HepG2 (cell line): Measurements from ENCODE around the gene MGLL. TPM values are rescaled to one million over a fixed set of nuclear protein-coding genes. Genes with fewer than 3 reads are reported as not detected.

Source experiments
- DNMT1 ChIP-seq: sonication (generic); formaldehyde crosslinking; IDR thresholded peaks from 2 replicates; pipeline ENCODE4 v1.5.1; 2020; ENCODE audit warnings: mild to moderate bottlenecking, missing genetic modification reagents
- MTA1 ChIP-seq: sonication (generic); formaldehyde crosslinking; IDR thresholded peaks from 2 replicates; pipeline ENCODE4 v1.4.0; 2020; ENCODE audit warnings: missing genetic modification reagents, mild to moderate bottlenecking, borderline replicate concordance
- SOX6 ChIP-seq, 2 experiments: fragments of 450-650 bp in 1 of 2; sonication (generic) in 1 of 2; formaldehyde crosslinking in 1 of 2; IDR thresholded peaks; 2 replicates each; pipeline versions ENCODE4 v1.4.0 to v1.6.1; 2017 to 2020; ENCODE audit warnings: antibody characterized with exemption in 1 of 2, mild to moderate bottlenecking in 1 of 2, missing genetic modification reagents in 1 of 2
- TGIF2 ChIP-seq: IDR thresholded peaks from 2 replicates; pipeline ENCODE4 v1.6.1; 2016; ENCODE audit warnings: control low read depth, missing compliant biosample characterization
- ZFP36L2 ChIP-seq: sonication (generic); formaldehyde crosslinking; IDR thresholded peaks from 2 replicates; pipeline ENCODE4 v1.4.0; 2020; ENCODE audit warnings: missing genetic modification reagents
- ZHX2 ChIP-seq, 2 experiments: sonication (generic) in 1 of 2; formaldehyde crosslinking in 1 of 2; IDR thresholded peaks; 2 replicates each; pipeline versions ENCODE4 v1.6.1 to v1.9.0; 2014 to 2022; ENCODE audit warnings: antibody characterized with exemption in 1 of 2, borderline replicate concordance in 1 of 2, inconsistent platforms in 1 of 2, low read depth in 1 of 2, missing genetic modification reagents in 1 of 2
- ZNF556 ChIP-seq: sonication (generic); formaldehyde crosslinking; IDR thresholded peaks from 2 replicates; pipeline ENCODE4 v1.4.0; 2020; ENCODE audit warnings: mild to moderate bottlenecking, missing genetic modification reagents, borderline replicate concordance
- ZSCAN20 ChIP-seq: sonication (generic); formaldehyde crosslinking; IDR thresholded peaks from 2 replicates; pipeline ENCODE4 v1.4.0; 2020; ENCODE audit warnings: missing genetic modification reagents, mild to moderate bottlenecking, borderline replicate concordance
- polyA plus RNA-seq, 8 experiments: library from polyadenylated mRNA; depleted of rRNA in 3 of 8; stranded (reverse) in 7 of 8; unstranded in 1 of 8; fragments of >200 nt; fragmentation: Illumina TruSeq in 4 of 8; extraction: Trizol in 4 of 8; gene quantifications; 2 replicates each; pipeline versions ENCODE4 v1.2.1 to v1.2.3, GENCODE V29; 2011 to 2016; ENCODE audit warnings: low read depth in 4 of 8, missing spikeins in 1 of 8, mixed read lengths in 1 of 8; ENCODE audit not compliant: insufficient read depth in 1 of 8
- total RNA-seq, 5 experiments: library from RNA; depleted of rRNA; stranded (reverse); fragments of >200 nt; fragmentation: Illumina TruSeq; extraction: Trizol; gene quantifications; 2 replicates each; pipeline ENCODE4 v1.2.3, GENCODE V29; 2016; ENCODE audit warnings: low read depth in 1 of 5
- TF ChIP-seq, protein P1 (sequence below): sonication (generic); formaldehyde crosslinking; IDR thresholded peaks from 2 replicates; pipeline ENCODE4 v1.5.1; 2020; ENCODE audit warnings: missing genetic modification reagents, mild to moderate bottlenecking, borderline replicate concordance

The MGLL gene
- total and polyA plus RNA-seq, 2 of the 13 experiments (the other 11 are each of a cell fraction or from before 2014, with no cell fraction given), result not detected

DNA sequence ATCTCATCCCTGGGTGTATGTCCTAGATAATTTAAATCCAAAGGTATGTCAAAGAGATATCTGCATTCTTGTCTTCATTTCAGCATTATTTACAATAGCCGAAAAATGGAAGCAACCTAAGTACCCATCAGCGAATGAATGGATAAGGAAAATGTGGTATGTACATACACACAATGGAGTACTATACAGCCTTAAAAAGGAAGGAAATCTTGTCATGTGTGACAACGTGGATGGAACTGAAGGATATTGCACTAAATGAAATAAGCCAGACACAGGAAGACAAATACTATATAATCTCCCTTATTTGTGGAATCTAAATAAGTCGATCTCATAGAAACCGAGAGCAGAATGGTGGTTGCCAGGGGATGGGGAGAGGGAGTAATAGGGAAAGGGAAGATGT is 16.8 kb upstream of the MGLL start (continued):
- TF ChIP-seq, protein P1, sequence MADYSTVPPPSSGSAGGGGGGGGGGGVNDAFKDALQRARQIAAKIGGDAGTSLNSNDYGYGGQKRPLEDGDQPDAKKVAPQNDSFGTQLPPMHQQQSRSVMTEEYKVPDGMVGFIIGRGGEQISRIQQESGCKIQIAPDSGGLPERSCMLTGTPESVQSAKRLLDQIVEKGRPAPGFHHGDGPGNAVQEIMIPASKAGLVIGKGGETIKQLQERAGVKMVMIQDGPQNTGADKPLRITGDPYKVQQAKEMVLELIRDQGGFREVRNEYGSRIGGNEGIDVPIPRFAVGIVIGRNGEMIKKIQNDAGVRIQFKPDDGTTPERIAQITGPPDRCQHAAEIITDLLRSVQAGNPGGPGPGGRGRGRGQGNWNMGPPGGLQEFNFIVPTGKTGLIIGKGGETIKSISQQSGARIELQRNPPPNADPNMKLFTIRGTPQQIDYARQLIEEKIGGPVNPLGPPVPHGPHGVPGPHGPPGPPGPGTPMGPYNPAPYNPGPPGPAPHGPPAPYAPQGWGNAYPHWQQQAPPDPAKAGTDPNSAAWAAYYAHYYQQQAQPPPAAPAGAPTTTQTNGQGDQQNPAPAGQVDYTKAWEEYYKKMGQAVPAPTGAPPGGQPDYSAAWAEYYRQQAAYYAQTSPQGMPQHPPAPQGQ (CRISPR knock-in tag), result no peak
- TF ChIP-seq SOX6 (IDR thresholded peaks at IDR 0.05) (no peak), SOX6 (CRISPR knock-in tag; IDR thresholded peaks at IDR 0.05) (no peak), MTA1 (CRISPR knock-in tag) (no peak), TGIF2 (CRISPR knock-in tag) (no peak), ZNF556 (CRISPR knock-in tag) (no peak), ZFP36L2 (no peak), DNMT1 (CRISPR knock-in tag) (no peak), ZHX2 (IDR thresholded peaks at IDR 0.05; ENCODE audit: low read depth) (no peak), ZHX2 (CRISPR knock-in tag; IDR thresholded peaks at IDR 0.05; ENCODE audit: borderline replicate concordance) (no peak), ZSCAN20 (CRISPR knock-in tag) (no peak)
- TF ChIP-seq, all 625 proteins: peak for 0
